ENCODE measurements around the gene CAVIN2.
"Not testable (repeated sequence)": the region's sequence is repeated elsewhere in the genome, so short reads cannot be mapped to it uniquely, and the experiment has no call there.

The CAVIN2 gene

DNA sequence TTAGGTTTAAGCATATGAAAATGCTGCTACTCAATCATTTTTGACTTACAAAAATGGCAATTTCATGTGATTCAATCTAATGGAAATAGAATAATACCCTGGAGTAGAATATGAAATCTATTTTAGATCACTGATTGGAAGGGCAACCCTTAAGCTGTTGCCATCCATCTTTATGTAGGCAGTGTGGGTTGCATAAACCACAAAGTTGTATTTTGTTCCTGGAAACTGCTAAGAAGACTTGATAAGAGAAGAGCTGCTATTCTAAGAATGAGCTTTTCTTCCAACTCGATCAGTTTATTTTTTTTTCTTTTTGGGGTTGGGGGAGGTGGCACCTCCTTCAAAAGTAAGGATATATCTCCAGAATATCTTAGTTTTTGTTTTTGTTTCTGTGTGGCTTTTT, 60.2 kb downstream of the CAVIN2 start:
- Histone ChIP-seq H3K9me3 (replicated peaks; ENCODE audit: insufficient read depth, low read length) (no peaks in the 10 kb centered on the region), H3K4me2 (ENCODE audit: low read depth, low read length) (no peak overlapping the region), H3K4me1 (ENCODE audit: low read length) (no peaks in the 10 kb centered on the region), H3K9ac (ENCODE audit: low read length) (no peak overlapping the region), H3K79me2 (ENCODE audit: low read length) (no peaks in the 10 kb centered on the region), H3K36me3 (replicated peaks; ENCODE audit: insufficient read depth, low read length) (no peaks in the 10 kb centered on the region), H4K20me1 (ENCODE audit: insufficient read depth, low read length) (no peaks in the 10 kb centered on the region), H3K27ac (ENCODE audit: low read length) (no peak overlapping the region), H3K27me3 (replicated peaks; ENCODE audit: insufficient read depth, low read length) (no peaks in the 10 kb centered on the region), H2AFZ (ENCODE audit: low read length) (no peak overlapping the region), H3K9me2 (replicated peaks; ENCODE audit: insufficient read depth, low read length) (no peaks in the 10 kb centered on the region), H3K4me3 (ENCODE audit: low read length) (no peak overlapping the region), H3F3A (ENCODE audit: insufficient read depth, low read length) (no peaks in the 10 kb centered on the region)
- TF ChIP-seq, protein P1, sequence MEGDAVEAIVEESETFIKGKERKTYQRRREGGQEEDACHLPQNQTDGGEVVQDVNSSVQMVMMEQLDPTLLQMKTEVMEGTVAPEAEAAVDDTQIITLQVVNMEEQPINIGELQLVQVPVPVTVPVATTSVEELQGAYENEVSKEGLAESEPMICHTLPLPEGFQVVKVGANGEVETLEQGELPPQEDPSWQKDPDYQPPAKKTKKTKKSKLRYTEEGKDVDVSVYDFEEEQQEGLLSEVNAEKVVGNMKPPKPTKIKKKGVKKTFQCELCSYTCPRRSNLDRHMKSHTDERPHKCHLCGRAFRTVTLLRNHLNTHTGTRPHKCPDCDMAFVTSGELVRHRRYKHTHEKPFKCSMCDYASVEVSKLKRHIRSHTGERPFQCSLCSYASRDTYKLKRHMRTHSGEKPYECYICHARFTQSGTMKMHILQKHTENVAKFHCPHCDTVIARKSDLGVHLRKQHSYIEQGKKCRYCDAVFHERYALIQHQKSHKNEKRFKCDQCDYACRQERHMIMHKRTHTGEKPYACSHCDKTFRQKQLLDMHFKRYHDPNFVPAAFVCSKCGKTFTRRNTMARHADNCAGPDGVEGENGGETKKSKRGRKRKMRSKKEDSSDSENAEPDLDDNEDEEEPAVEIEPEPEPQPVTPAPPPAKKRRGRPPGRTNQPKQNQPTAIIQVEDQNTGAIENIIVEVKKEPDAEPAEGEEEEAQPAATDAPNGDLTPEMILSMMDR (IDR thresholded peaks at IDR 0.05; ENCODE audit: low read length), result no peak
- TF ChIP-seq EZH2phosphoT487 (IDR thresholded peaks at IDR 0.05; ENCODE audit: low read length) (no peak), EZH2 (optimal IDR thresholded peaks at IDR 0.05; ENCODE audit: low read depth, low read length) (no peak)
- no peak for DNase-seq

DNA sequence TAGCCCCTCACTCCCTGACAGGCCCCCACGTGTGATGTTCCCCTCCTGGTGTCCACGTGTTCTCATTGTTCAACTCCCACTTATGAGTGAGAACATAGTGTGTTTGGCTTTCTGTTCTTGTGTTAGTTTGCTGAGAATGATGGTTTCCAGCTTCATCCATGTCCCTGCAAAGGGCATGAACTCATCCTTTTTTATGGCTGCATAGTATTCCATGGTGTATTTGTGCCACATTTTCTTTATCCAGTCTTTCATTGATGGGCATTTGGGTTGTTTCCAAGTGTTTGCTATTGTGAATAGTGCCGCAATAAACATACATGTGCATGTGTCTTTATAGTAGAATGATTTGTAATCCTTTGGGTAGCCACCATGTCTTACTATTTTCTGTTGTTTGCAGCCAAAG, 61.2 kb downstream of the CAVIN2 start:
- H2AFZ ChIP-seq (ENCODE audit: low read length); H3K9ac ChIP-seq (ENCODE audit: low read length); H3K27me3 ChIP-seq (replicated peaks; ENCODE audit: insufficient read depth, low read length); H3K4me2 ChIP-seq (ENCODE audit: low read depth, low read length); H3K4me1 ChIP-seq (ENCODE audit: low read length); H3K9me3 ChIP-seq (replicated peaks; ENCODE audit: insufficient read depth, low read length); H3K4me3 ChIP-seq (ENCODE audit: low read length); H4K20me1 ChIP-seq (ENCODE audit: insufficient read depth, low read length); H3K79me2 ChIP-seq (ENCODE audit: low read length); H3K9me2 ChIP-seq (replicated peaks; ENCODE audit: insufficient read depth, low read length); H3K27ac ChIP-seq (ENCODE audit: low read length); DNase-seq; H3F3A ChIP-seq (ENCODE audit: insufficient read depth, low read length); H3K36me3 ChIP-seq (replicated peaks; ENCODE audit: insufficient read depth, low read length): not testable (repeated sequence)
